HepG2 (cell line): Measurements from ENCODE around the gene DEUP1.

ENCODE experiments used
- BRF2 ChIP-seq: sonication (generic); formaldehyde crosslinking; IDR thresholded peaks from 2 replicates; pipeline ENCODE4 v1.8.1; 2022; ENCODE audit warnings: mild to moderate bottlenecking, missing genetic modification reagents
- EP300 ChIP-seq, 3 experiments: sonication (generic) in 1 of 3; formaldehyde crosslinking in 1 of 3; IDR thresholded peaks; 2 replicates each; pipeline versions ENCODE4 v1.5.1 to v1.6.1; 2011 to 2020; ENCODE audit warnings: low read depth in 2 of 3, low read length in 2 of 3, borderline replicate concordance in 1 of 3, improper control_type of control experiment in 1 of 3, mild to moderate bottlenecking in 1 of 3, missing genetic modification reagents in 1 of 3, moderate library complexity in 1 of 3
- IRF1 ChIP-seq: sonication (generic); formaldehyde crosslinking; IDR thresholded peaks from 2 replicates; pipeline ENCODE4 v1.4.0; 2020; ENCODE audit warnings: low read depth, mild to moderate bottlenecking, missing genetic modification reagents
- MYC ChIP-seq: sonication (generic); formaldehyde crosslinking; IDR thresholded peaks from 2 replicates; pipeline ENCODE4 v1.9.0; 2021; ENCODE audit warnings: missing genetic modification reagents, borderline replicate concordance
- POLR2AphosphoS5 ChIP-seq: IDR thresholded peaks from 2 replicates; pipeline ENCODE4 v1.6.1; 2012; ENCODE audit warnings: low read depth, low read length
- SP1 ChIP-seq, 2 experiments: fragments of 450-650 bp in 1 of 2; sonication (generic) in 1 of 2; formaldehyde crosslinking in 1 of 2; IDR thresholded peaks; 2 replicates each; pipeline versions ENCODE4 v1.4.0 to v1.6.1; 2016 to 2020; ENCODE audit warnings: missing genetic modification reagents in 1 of 2
- ZNF121 ChIP-seq: sonication (generic); formaldehyde crosslinking; IDR thresholded peaks from 2 replicates; pipeline ENCODE4 v1.5.0; 2020; ENCODE audit warnings: mild to moderate bottlenecking, missing genetic modification reagents
- ZNF674 ChIP-seq: sonication (generic); formaldehyde crosslinking; IDR thresholded peaks from 2 replicates; pipeline ENCODE4 v1.5.0; 2020; ENCODE audit warnings: low read depth, mild to moderate bottlenecking, missing genetic modification reagents
- ZNF704 ChIP-seq: sonication (generic); formaldehyde crosslinking; IDR thresholded peaks from 2 replicates; pipeline ENCODE4 v1.8.1; 2023; ENCODE audit warnings: mild to moderate bottlenecking, inconsistent platforms, moderate library complexity, missing genetic modification reagents, borderline replicate concordance

GRCh38 chr11:93481279-93481678 lies 150.7 kb downstream of the DEUP1 start:
- TF ChIP-seq MYC (CRISPR knock-in tag) (no peak), SP1 (IDR thresholded peaks at IDR 0.05) (no peak), SP1 (CRISPR knock-in tag; IDR thresholded peaks at IDR 0.05) (no peak), EP300 (IDR thresholded peaks at IDR 0.05; ENCODE audit: low read depth in 2 of 2, low read length in 2 of 2) (no peak), EP300 (CRISPR knock-in tag; IDR thresholded peaks at IDR 0.05; ENCODE audit: borderline replicate concordance) (no peak), IRF1 (CRISPR knock-in tag) (no peak), BRF2 (no peak), ZNF674 (no peak), ZNF704 (CRISPR knock-in tag) (no peak), ZNF121 (CRISPR knock-in tag) (no peak), POLR2AphosphoS5 (no peak)
